Heart left ventricle (tissue), 16 donors: Measurements from ENCODE around the gene ZNF281. TPM values are rescaled to one million over a fixed set of nuclear protein-coding genes. Genes with fewer than 3 reads are reported as not detected.

Source experiments
- ATAC-seq, 4 donors: fragments of 200-7000 bp; cut with Tn5 transposase; one replicate each; pipeline ENCODE4 v1.9.1; 2020 to 2022; ENCODE audit warnings: moderate library complexity in 4 of 4, mild to moderate bottlenecking in 3 of 4, moderate number of reproducible peaks in 1 of 4
- DNase-seq, 5 donors: peaks; one replicate each; pipeline ENCODE4 v3.0.0-alpha.2; 2020
- H3K27ac ChIP-seq, 12 donors: fragments of 200-600 bp; sonication (generic) in 4 of 12; one replicate each; pipeline versions ENCODE4 v1.5.0 to v1.8.0; 2016 to 2022; ENCODE audit warnings: mild to moderate bottlenecking in 2 of 12
- H3K27me3 ChIP-seq, 9 donors: fragments of 200-600 bp; sonication (generic) in 2 of 9; one replicate each; pipeline versions ENCODE4 v1.5.1 to v1.8.0; 2016 to 2022; ENCODE audit warnings: mild to moderate bottlenecking in 3 of 9
- H3K36me3 ChIP-seq, 9 donors: fragments of 200-600 bp; sonication (generic) in 2 of 9; one replicate each; pipeline versions ENCODE4 v1.5.0 to v1.8.0; 2018 to 2022; ENCODE audit warnings: mild to moderate bottlenecking in 2 of 9
- H3K4me1 ChIP-seq, 12 donors: fragments of 200-600 bp; sonication (generic) in 4 of 12; one replicate each; pipeline versions ENCODE4 v1.5.0 to v1.8.0; 2016 to 2022; ENCODE audit warnings: mild to moderate bottlenecking in 3 of 12
- H3K4me3 ChIP-seq, 12 donors: fragments of 200-600 bp; sonication (generic) in 4 of 12; one replicate each; pipeline versions ENCODE4 v1.5.0 to v1.8.0; 2017 to 2022; ENCODE audit warnings: mild to moderate bottlenecking in 9 of 12, moderate library complexity in 4 of 12
- H3K9me3 ChIP-seq, 12 donors: fragments of 200-600 bp; sonication (generic) in 4 of 12; one replicate each; pipeline versions ENCODE4 v1.5.0 to v1.8.0; 2016 to 2022; ENCODE audit warnings: mild to moderate bottlenecking in 1 of 12
- POLR2A ChIP-seq, 2 donors: fragments of 450-650 bp; IDR thresholded peaks; one replicate each; pipeline ENCODE4 v1.6.1; 2017; ENCODE audit warnings: antibody characterized with exemption in 2 of 2, mild to moderate bottlenecking in 2 of 2, moderate library complexity in 2 of 2
- WGBS, 4 donors: extraction: QIAGEN DNeasy Blood & Tissue Kit in 2 of 4; methylation state at CpG; one replicate each; pipeline versions ENCODE4 v1.1.5 to v1.1.7; 2013 to 2018; 5-methylcytosine and 5-hydroxymethylcytosine counted together
- intact Hi-C, 10 donors: fragments of 100-400 bp; cut with DNase I; formaldehyde crosslinking; loops; one replicate each; pipeline versions ENCODE4 v1.11.1 to v1.14.2; 2022
- polyA plus RNA-seq, 2 donors: library from polyadenylated mRNA; stranded (reverse); fragments of 200-250 nt; gene quantifications; one replicate each; pipeline ENCODE4 v1.2.3, GENCODE V29; 2013
- total RNA-seq, 9 donors: library from RNA; depleted of rRNA in 2 of 9; stranded (reverse); fragments of >200 nt in 2 of 9; fragmentation: NEBNext Ultra II Directional in 3 of 9; extraction: Animal tissue kit (Norgen Biotek cat#: 25700) in 3 of 9; gene quantifications; one replicate each; pipeline versions ENCODE4 v1.1.0 to v1.2.4, GENCODE V29; 2016 to 2023
- TF ChIP-seq, protein P1 (sequence below), 12 donors: fragments of 200-600 bp; sonication (generic) in 4 of 12; IDR thresholded peaks; one replicate each; pipeline versions ENCODE4 v1.5.0 to v1.8.0; 2018 to 2022; ENCODE audit warnings: antibody characterized with exemption in 12 of 12, mild to moderate bottlenecking in 5 of 12
- donor health status: ischemic (EF 13 %, LVEDD 7.1; RV severe dilation, severe dysfunction).
- donor health status: healthy with polysubstance abuse.
- donor health status: DM: no; HTN: yes; CAD: no.
- donor health status: DM: no; HTN: no; CAD: no.
- donor health status: ischemic (EF 25% LVEDD 6.9; RV normal size, moderate dysfunction).
- donor health status: ischemic (EF 25% LVEDD 5.7; RV mildly dilated, moderate dysfunction).
- donor health status: healthy.
- donor health status: DM: yes; HTN: yes; CAD: no.
- donor health status: ischemic (EF 35%, LVEDD 5.7; RV mildly dilated, moderate dysfunction).
- donor health status: nonischemic (EF 11% LVEDD 7.7; RV severe dilation, severe dysfunction).
- donor health status: DM: yes; HTN: yes; CAD: no.
- donor health status: PGD.
- donor health status: ischemic (EF 29% LVEDD 5.4; RV normal size, mild dysfunction).
- donor health status: nonischemic (EF 23%, LVEDD 6.1; RV moderate dilation, normal function).

The ZNF281 gene
- total and polyA plus RNA-seq, 11 donors: 3.1 to 10.6 (median 8.8) TPM

DNA sequence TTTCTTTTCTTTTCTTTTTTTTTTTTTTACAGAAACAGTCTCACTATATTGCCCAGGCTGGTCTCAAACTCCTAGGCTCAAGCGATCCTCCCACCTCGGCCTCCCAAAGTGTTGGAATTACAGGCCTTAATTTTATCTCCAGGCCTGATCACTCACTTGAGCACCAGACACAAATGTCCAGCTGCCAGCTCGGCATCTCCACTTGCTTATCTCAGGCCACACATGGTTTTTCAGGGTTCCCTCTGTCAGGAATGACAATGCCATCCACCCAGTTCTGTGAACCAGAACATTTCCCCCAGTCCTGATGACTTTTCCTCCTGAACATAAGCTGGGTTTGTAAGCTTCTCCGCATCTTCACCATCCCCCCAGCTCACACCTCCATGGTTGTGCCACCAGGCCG is 44.6 kb upstream of the ZNF281 start:
- DNase-seq (no peak), ATAC-seq (no peak)
- Histone ChIP-seq H3K36me3 (no peaks in the 10 kb centered on the region), H3K4me1 (no peaks in the 10 kb centered on the region), H3K27me3 (no peaks in the 10 kb centered on the region), H3K4me3 (no peak overlapping the region), H3K9me3 (no peaks in the 10 kb centered on the region), H3K27ac (no peak overlapping the region)
- no peak for TF ChIP-seq POLR2A (IDR thresholded peaks at IDR 0.05)
- TF ChIP-seq, protein P1, sequence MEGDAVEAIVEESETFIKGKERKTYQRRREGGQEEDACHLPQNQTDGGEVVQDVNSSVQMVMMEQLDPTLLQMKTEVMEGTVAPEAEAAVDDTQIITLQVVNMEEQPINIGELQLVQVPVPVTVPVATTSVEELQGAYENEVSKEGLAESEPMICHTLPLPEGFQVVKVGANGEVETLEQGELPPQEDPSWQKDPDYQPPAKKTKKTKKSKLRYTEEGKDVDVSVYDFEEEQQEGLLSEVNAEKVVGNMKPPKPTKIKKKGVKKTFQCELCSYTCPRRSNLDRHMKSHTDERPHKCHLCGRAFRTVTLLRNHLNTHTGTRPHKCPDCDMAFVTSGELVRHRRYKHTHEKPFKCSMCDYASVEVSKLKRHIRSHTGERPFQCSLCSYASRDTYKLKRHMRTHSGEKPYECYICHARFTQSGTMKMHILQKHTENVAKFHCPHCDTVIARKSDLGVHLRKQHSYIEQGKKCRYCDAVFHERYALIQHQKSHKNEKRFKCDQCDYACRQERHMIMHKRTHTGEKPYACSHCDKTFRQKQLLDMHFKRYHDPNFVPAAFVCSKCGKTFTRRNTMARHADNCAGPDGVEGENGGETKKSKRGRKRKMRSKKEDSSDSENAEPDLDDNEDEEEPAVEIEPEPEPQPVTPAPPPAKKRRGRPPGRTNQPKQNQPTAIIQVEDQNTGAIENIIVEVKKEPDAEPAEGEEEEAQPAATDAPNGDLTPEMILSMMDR (IDR thresholded peaks at IDR 0.05): no peak
- 68 to 91% (median 83%) methylated on average over 5 of the region's 5 CpGs for WGBS, 4 donors
- intact Hi-C loops: no loop called here

- intact Hi-C loops: no loop called here
- ATAC-seq: no peak
- no peaks in the 10 kb centered on the region for H3K9me3 ChIP-seq
- no peak for DNase-seq
- no peaks in the 10 kb centered on the region for H3K4me1 ChIP-seq
- H3K4me3 ChIP-seq: no peak overlapping the region
- TF ChIP-seq, protein P1 (IDR thresholded peaks at IDR 0.05): no peak
- TF ChIP-seq POLR2A (IDR thresholded peaks at IDR 0.05): no peak
- no peaks in the 10 kb centered on the region for H3K27me3 ChIP-seq
- WGBS, 4 donors: 62 to 82% (median 68%) methylated on average over 3 of the region's 3 CpGs
- H3K36me3 ChIP-seq: no peaks in the 10 kb centered on the region
- no peak overlapping the region for H3K27ac ChIP-seq
Measured at GRCh38 chr1:200453553-200453905, 43.7 kb upstream of the ZNF281 start.

- intact Hi-C loops: no loop called here
- Histone ChIP-seq H3K36me3 (no peaks in the 10 kb centered on the region), H3K4me1 (no peaks in the 10 kb centered on the region), H3K27ac (no peak overlapping the region), H3K27me3 (no peaks in the 10 kb centered on the region), H3K9me3 (no peaks in the 10 kb centered on the region), H3K4me3 (no peak overlapping the region)
- TF ChIP-seq POLR2A (IDR thresholded peaks at IDR 0.05): no peak
- TF ChIP-seq, protein P1 (IDR thresholded peaks at IDR 0.05): no peak
- ATAC-seq (no peak), DNase-seq (no peak)
- WGBS, 4 donors: 57 to 61% (median 60%) methylated on average over 8 of the region's 8 CpGs
Measured at GRCh38 chr1:200452850-200453552, 43.2 kb upstream of the ZNF281 start.

DNA sequence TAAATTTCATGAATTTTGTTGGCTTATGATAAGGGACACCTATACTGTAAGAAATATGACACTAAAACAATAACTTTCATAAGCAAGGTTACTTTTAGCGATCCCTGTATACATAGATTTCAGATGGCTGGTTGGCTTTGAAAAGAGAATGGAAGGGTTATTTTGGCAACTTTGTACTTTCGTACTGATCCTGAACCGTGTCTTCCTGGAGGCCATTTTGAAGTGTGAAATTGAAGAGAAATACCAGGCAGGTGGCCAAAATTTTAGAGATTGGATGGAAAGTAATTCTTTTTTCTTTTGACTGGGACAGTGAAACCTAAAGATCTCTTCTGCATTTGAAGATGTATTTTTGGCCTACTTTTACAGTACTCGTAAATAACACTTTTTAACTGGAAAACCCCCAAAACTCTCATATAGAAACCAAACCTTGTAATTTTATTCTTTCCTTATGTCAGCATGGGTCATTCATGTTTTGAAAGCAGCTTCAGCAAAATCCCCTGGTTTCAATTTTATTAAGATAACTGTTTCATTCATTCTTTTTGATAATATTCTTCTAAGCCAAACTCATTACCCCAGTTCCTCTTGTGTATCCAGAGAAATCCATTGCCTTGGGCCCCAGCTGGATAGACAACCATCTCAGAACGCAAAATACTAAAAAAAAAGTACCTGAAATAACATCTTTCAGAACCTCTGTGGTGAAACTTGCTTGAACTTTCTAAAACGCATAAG is 38.4 kb upstream of the ZNF281 start:
- intact Hi-C loops: no loop called here
- Histone ChIP-seq H3K9me3 (no peaks in the 10 kb centered on the region), H3K27me3 (no peaks in the 10 kb centered on the region), H3K4me1 (no peaks in the 10 kb centered on the region), H3K4me3 (no peak overlapping the region), H3K36me3 (no peaks in the 10 kb centered on the region), H3K27ac (no peak overlapping the region)
- 80 to 91% (median 88%) methylated on average over 6 of the region's 6 CpGs for WGBS, 4 donors
- ATAC-seq (no peak), DNase-seq (no peak)
- TF ChIP-seq POLR2A (IDR thresholded peaks at IDR 0.05): no peak
- TF ChIP-seq, protein P1 (IDR thresholded peaks at IDR 0.05): no peak
